AG10803 (cell line): Measurements from ENCODE around the gene SEL1L2.

Source experiments
- DNase-seq: peaks from one replicate; pipeline ENCODE4 v3.0.0; 2010; ENCODE audit warnings: low read depth
- H3K4me3 ChIP-seq: 2 replicates; pipeline ENCODE4 v1.5.1; 2011; ENCODE audit warnings: mild to moderate bottlenecking, low read length, control low read depth
- CTCF ChIP-seq: conservative IDR thresholded peaks from 2 replicates; pipeline ENCODE4 v1.5.1; 2011; ENCODE audit warnings: mild to moderate bottlenecking, low read length, control low read depth, inconsistent platforms

Gene SEL1L2

GRCh38 chr20:13799974-13800373 is 190.4 kb downstream of the SEL1L2 start:
- no peak for DNase-seq
- TF ChIP-seq CTCF: no peak
- no peak overlapping the region for H3K4me3 ChIP-seq
